ENCODE data around the gene FNDC3B.
"Not testable (repeated sequence)": the region's sequence is repeated elsewhere in the genome, so short reads cannot be mapped to it uniquely, and the experiment has no call there.

FNDC3B gene

DNA sequence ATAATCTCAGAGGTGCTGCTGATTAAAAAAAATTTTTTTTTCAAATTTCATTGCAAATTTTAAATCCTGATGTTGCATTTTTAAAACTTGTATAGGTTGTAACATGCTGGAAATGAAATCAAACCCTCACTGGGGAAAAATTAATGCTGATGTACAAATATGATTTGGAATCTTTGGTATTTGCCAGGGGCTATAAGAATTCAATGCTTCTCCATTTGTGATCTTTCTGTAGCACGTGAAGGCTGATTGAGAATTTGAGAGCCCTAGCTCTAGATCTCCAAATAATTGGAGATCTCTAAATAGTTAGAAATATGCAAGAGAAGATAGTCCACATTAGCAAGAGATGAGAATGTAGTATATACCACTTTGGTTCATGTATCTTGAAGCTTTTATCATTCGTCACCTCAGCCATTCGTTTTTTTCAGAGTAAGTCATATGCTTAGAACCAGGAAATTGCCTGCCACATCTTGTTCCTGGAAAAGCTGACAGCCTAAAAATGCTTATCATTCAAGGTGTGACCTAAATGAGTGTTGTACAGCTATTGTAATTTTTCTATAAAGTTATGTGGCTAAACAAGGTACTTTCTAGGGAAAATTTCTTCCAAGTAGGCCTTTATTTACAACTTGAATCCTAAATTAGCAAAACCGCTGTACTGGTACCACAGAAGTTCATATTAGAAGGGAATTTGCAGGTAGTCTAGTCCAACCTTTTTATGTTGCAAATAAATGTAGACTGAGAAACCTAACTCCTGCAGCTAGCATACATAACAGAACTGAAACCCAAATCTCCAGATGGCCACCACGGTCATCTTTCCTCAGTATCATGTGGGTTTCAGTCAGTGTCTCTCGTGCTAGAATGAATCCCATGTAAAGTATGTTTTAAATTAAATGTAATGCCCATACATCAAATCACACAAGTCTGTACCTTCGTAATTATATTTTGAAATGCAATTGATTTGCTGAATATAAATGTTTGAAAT, 48.5 kb downstream of the FNDC3B start:
- no peaks in the 10 kb centered on the region for H3K27me3 Mint-ChIP-seq
- H3K36me3 Mint-ChIP-seq (ENCODE audit: insufficient read depth), result no peaks in the 10 kb centered on the region
- no peak for DNase-seq
- H3K9me3 Mint-ChIP-seq, result no peaks in the 10 kb centered on the region
- peak; percentile 36 for ATAC-seq (replicated peaks)
- H3K4me3 Mint-ChIP-seq, result peak overlapping the region; percentile 7 to 33
- peaks cover 15 to 35% of the 10 kb centered on the region in 2 donors for H3K4me1 Mint-ChIP-seq (ENCODE audit: low read depth in 2 of 2)
- peak overlapping the region in 1 of 2 donors; percentile 26 for H3K27ac Mint-ChIP-seq

- no peak for DNase-seq
- Mint-ChIP-seq H3K9me3 (no peaks in the 10 kb centered on the region), H3K27me3 (no peaks in the 10 kb centered on the region), H3K27ac (no peak overlapping the region), H3K4me3 (no peak overlapping the region), H3K36me3 (ENCODE audit: insufficient read depth) (no peaks in the 10 kb centered on the region), H3K4me1 (ENCODE audit: low read depth in 2 of 2) (peaks cover 15 to 35% of the 10 kb centered on the region in 2 donors)
- ATAC-seq (replicated peaks), result no peak
Measured at GRCh38 chr3:172089250-172089649, 49.9 kb downstream of the FNDC3B start.

DNA sequence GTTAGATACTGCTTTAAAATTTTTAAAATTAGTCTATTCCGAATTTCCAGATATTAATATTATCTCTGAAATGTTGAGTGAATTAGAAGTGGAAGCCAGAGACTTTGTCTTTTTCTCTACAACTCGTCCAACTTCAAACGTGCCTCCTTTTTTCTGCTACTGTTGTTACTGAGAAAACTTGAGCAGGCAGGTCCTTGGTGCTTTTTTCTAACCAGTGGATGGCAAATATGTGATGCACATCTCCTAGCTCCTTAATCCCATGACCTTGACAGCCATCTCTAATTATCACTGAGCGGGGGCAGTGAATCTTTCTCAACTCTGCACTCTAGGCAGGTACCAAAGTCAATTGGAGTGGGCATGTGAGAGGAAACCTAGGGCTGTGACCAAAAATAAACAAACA, 50.7 kb downstream of the FNDC3B start:
- no peaks in the 10 kb centered on the region for H3K36me3 Mint-ChIP-seq (ENCODE audit: insufficient read depth)
- peaks cover 19 to 36% of the 10 kb centered on the region in 2 donors for H3K4me1 Mint-ChIP-seq (ENCODE audit: low read depth in 2 of 2)
- DNase-seq (no peak), ATAC-seq (replicated peaks) (no peak)
- no peaks in the 10 kb centered on the region for H3K27me3 Mint-ChIP-seq
- no peaks in the 10 kb centered on the region for H3K9me3 Mint-ChIP-seq
- no peak overlapping the region for H3K27ac Mint-ChIP-seq
- H3K4me3 Mint-ChIP-seq, result no peak overlapping the region

DNA sequence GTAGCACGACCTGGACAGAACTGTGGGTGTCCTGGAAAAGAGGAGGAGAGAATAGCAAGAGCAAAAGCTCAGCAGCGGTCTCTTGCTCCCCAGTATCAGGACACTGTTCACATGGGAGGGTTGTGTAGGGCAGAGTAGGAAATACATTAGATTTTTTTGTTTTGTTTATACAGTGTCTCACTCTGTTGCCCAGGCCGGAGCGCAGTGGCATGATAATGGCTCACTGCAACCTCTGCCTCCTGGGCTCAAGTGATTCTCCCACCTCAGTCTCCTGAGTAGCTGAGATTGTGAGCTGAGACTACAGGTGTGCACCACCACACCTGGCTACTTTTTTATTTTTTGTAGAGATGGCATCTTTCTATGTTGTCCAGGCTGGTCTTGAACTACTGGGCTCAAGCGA, 53.3 kb downstream of the FNDC3B start:
- Mint-ChIP-seq H3K27me3 (no peaks in the 10 kb centered on the region), H3K27ac (no peak overlapping the region), H3K4me3 (no peak overlapping the region), H3K9me3 (no peaks in the 10 kb centered on the region), H3K36me3 (ENCODE audit: insufficient read depth) (no peaks in the 10 kb centered on the region), H3K4me1 (ENCODE audit: low read depth in 2 of 2) (peaks cover 20 to 26% of the 10 kb centered on the region in 2 donors)
- ATAC-seq (replicated peaks), result no peak
- DNase-seq, result no peak

- not testable (repeated sequence) for H3K9me3 Mint-ChIP-seq; H3K27me3 Mint-ChIP-seq; DNase-seq; H3K4me3 Mint-ChIP-seq; H3K27ac Mint-ChIP-seq; ATAC-seq (replicated peaks); H3K36me3 Mint-ChIP-seq (ENCODE audit: insufficient read depth)
- H3K4me1 Mint-ChIP-seq (ENCODE audit: low read depth in 2 of 2), result peaks cover 15 to 20% of the 10 kb centered on the region in 2 donors
Measured at GRCh38 chr3:172093581-172094443, 54.4 kb downstream of the FNDC3B start.

- DNase-seq (no peak), ATAC-seq (replicated peaks) (peak; percentile 78)
- Mint-ChIP-seq H3K27me3 (no peaks in the 10 kb centered on the region), H3K9me3 (no peaks in the 10 kb centered on the region), H3K4me3 (no peak overlapping the region), H3K27ac (no peak overlapping the region), H3K4me1 (ENCODE audit: low read depth in 2 of 2) (peaks cover 20 to 26% of the 10 kb centered on the region in 2 donors), H3K36me3 (ENCODE audit: insufficient read depth) (no peaks in the 10 kb centered on the region)
Measured at GRCh38 chr3:172094621-172095557, 55.5 kb downstream of the FNDC3B start.

DNA sequence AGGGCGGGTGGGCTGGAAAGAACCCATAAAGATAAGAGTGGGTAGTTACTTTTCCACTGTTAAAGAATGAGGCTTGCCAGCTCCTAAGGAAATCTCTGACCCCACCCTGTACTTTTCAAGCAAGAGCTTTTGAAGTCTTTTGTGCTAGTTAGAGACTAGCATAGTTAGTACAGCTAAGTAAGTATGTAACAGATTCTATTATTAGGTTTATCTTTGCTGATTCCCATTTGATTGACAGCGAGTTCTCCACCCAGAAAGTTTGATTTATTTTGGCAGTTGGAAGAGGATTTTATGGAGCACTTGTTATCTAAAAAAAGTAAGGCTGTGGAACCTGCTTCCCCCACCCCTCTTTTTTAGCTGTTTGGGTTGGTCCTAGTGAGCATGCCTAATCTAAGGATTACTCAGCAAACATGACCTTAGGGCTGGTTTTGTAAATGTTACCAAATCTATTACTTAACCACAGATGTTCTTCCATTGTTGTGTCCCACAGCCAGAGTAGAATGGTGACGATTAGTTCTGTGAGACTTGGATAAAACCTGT, 57.6 kb downstream of the FNDC3B start:
- H3K27me3 Mint-ChIP-seq, result no peaks in the 10 kb centered on the region
- no peaks in the 10 kb centered on the region for H3K9me3 Mint-ChIP-seq
- H3K27ac Mint-ChIP-seq, result no peak overlapping the region
- DNase-seq, result no peak
- no peak for ATAC-seq (replicated peaks)
- no peaks in the 10 kb centered on the region for H3K36me3 Mint-ChIP-seq (ENCODE audit: insufficient read depth)
- H3K4me3 Mint-ChIP-seq, result no peak overlapping the region
- peaks cover 21 to 32% of the 10 kb centered on the region in 2 donors for H3K4me1 Mint-ChIP-seq (ENCODE audit: low read depth in 2 of 2)

DNA sequence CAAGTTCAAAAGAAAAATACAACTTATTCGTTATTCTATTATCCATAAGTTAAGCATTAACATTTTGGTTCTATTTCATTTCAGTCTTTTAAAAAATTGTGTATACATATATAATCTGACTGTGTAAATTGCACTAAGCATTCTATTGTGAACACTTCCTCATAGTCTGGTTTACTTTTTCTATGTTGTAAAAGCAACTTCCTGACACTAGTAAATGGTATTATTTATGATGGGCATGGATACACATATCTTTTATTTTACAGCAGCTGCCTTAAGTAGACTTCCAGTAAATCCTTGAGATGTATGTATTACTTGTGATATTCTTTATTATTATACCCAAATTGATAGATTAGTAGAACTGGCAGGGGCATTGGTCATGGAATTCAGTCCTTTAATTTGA, 58.2 kb downstream of the FNDC3B start:
- Mint-ChIP-seq H3K36me3 (ENCODE audit: insufficient read depth) (peaks cover 2% of the 10 kb centered on the region), H3K9me3 (no peaks in the 10 kb centered on the region), H3K27ac (no peak overlapping the region), H3K27me3 (no peaks in the 10 kb centered on the region), H3K4me1 (ENCODE audit: low read depth in 2 of 2) (peaks cover 24 to 35% of the 10 kb centered on the region in 2 donors), H3K4me3 (no peak overlapping the region)
- DNase-seq (no peak), ATAC-seq (replicated peaks) (no peak)

GRCh38 chr3:172098698-172099494, 59.5 kb downstream of the FNDC3B start:
- Mint-ChIP-seq H3K36me3 (ENCODE audit: insufficient read depth) (peaks cover 7% of the 10 kb centered on the region), H3K27ac (no peak overlapping the region), H3K27me3 (no peaks in the 10 kb centered on the region), H3K9me3 (no peaks in the 10 kb centered on the region), H3K4me3 (no peak overlapping the region), H3K4me1 (ENCODE audit: low read depth in 2 of 2) (peaks cover 30 to 41% of the 10 kb centered on the region in 2 donors)
- DNase-seq (no peak), ATAC-seq (replicated peaks) (no peak)

GRCh38 chr3:172099495-172099808, 60.1 kb downstream of the FNDC3B start:
- DNase-seq (no peak), ATAC-seq (replicated peaks) (peak; percentile 40)
- Mint-ChIP-seq H3K27me3 (no peaks in the 10 kb centered on the region), H3K36me3 (ENCODE audit: insufficient read depth) (peaks cover 7% of the 10 kb centered on the region), H3K27ac (no peak overlapping the region), H3K4me3 (no peak overlapping the region), H3K4me1 (ENCODE audit: low read depth in 2 of 2) (peaks cover 31 to 43% of the 10 kb centered on the region in 2 donors), H3K9me3 (no peaks in the 10 kb centered on the region)

GRCh38 chr3:172100482-172100881, 61.1 kb downstream of the FNDC3B start:
- Mint-ChIP-seq H3K36me3 (ENCODE audit: insufficient read depth) (peaks cover 7% of the 10 kb centered on the region), H3K27me3 (no peaks in the 10 kb centered on the region), H3K4me3 (no peak overlapping the region), H3K9me3 (no peaks in the 10 kb centered on the region), H3K27ac (no peak overlapping the region), H3K4me1 (ENCODE audit: low read depth in 2 of 2) (peaks cover 27 to 40% of the 10 kb centered on the region in 2 donors)
- ATAC-seq (replicated peaks) (no peak), DNase-seq (no peak)

DNA sequence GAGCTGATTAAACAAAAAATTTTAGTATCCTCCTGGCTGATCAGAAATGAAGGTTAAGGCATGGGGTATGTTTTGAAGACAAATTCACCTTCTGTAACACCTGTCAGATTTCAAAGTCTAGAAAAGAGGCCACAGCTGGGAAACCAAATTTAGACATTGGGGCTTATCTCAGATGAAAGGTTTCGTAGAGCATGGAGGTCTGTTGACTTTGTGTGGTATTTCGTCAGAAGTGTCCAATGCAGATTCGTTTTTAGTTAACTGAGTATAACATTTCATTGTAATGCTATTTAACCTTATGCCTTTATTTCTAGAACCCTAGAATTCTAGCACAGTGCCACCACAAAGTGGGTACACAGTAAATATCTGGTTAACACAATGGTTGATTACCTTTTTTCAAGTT, 61.7 kb downstream of the FNDC3B start:
- DNase-seq (no peak), ATAC-seq (replicated peaks) (no peak)
- no peak overlapping the region for H3K4me3 Mint-ChIP-seq

More for the DNA sequence above, 61.7 kb downstream of the FNDC3B start:
- Mint-ChIP-seq H3K36me3 (ENCODE audit: insufficient read depth) (peaks cover 7% of the 10 kb centered on the region), H3K27me3 (no peaks in the 10 kb centered on the region), H3K4me1 (ENCODE audit: low read depth in 2 of 2) (peaks cover 28 to 42% of the 10 kb centered on the region in 2 donors), H3K27ac (no peak overlapping the region), H3K9me3 (no peaks in the 10 kb centered on the region)
